Activated CD4-positive, CD25-positive, alpha-beta regulatory T cell treated with anti-CD3 and anti-CD28 coated beads, Interleukin-2, amount 50 U/mL, for 16 hours (primary cell): ENCODE results near the gene RBM24.

Source experiments
- DNase-seq: peaks from one replicate; pipeline ENCODE4 v3.0.0-alpha.2; 2020; ENCODE audit warnings: low read depth, low spot score

Gene RBM24

DNA sequence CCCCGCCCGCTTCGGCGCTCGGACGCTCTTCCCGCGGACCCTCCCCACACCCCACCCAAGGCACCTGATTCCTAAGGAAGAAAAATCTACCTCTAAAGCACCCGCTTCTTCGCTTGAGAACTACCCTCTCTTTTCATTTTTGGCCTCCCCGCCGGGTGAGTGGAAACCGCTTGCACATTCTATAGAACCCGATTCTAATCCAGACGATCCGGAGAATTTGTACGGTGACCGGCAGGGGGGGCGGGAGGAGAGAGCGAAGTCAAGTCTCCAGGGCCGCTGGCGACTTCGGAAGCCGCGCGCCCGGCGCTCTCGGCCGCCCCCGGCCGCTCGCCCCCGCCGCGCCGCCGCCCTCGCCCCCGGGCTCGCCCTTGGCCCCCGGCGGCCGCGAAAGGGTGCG lies at the start of gene RBM24:
TSS of gene RBM24 (plus strand) at position 262 of the 397 bp plus-strand sequence. CDS start 221 bp downstream, outside the sequence.
- no peak for DNase-seq

DNA sequence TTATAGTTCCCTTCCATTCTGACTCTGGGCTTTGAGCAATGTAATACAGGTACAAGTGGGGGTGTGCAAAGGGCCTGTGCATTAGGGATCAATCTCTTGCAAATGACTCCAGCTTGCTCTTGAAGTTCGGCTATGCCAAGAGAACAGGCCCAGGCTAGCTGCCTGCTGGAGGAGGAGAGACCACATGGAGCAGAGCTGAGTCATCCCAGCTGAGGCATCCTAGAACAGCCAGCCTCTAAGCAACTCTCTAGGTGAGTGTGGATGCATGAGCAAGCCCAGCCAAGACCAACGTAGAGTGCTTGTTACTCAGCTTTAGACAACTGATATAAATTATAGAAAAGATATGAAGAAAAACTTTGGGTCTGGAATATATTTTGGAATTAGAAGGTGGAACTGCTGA lies 47.6 kb upstream of the RBM24 start:
- no peak for DNase-seq

DNA sequence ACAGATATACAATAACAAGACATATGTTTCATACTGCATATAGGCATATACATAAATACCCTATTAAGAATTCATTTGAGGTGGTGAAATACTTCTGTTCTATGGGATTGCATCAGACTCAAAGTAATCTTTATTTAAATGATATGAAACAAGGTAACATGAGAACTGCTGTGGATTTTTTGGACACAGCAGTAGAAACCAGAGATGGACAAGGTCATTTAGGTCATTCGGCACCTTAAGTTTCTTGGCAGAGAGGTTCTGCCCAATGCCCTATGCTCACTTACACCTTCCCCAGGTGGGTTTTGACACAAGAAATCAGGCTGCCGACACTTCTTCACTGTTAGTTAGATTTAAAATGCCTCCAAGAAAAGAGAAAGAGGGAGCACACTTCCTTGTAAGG lies 43.9 kb upstream of the RBM24 start:
- no peak for DNase-seq

GRCh38 chr6:17239260-17239659 lies 41.9 kb upstream of the RBM24 start:
- no peak for DNase-seq

DNA sequence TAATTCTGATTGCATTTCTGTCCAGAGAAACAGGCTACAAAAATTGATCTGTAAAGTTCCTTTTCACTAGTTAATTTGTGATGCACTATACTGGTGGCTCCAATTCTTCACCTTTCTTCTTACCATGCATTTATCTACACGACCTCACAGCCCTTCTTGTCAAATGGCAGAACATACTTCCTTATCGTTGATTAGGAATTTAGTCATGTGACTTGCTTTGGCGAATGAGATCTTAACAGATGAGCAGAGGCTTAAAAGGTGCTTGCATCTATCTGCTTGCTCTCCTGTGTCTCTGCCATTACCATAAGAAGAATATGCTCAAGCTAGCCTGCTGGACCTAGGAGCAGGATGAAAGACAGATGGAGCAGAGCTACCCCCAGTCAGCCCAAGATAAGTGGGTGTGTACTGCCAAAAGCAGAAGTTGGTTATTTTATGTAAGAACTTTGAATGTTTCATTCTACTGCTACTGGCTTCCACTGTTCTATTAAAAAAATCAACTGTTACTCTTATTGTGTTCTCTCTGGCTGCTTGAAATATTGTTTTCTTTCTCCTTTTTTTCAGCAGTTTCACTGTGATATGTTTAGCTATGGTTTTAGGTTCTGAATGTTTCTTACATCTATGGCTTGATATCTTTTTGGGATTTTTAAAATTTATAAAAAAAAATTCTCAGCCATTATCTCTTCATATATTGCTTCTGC lies 40.2 kb upstream of the RBM24 start:
- no peak for DNase-seq

DNA sequence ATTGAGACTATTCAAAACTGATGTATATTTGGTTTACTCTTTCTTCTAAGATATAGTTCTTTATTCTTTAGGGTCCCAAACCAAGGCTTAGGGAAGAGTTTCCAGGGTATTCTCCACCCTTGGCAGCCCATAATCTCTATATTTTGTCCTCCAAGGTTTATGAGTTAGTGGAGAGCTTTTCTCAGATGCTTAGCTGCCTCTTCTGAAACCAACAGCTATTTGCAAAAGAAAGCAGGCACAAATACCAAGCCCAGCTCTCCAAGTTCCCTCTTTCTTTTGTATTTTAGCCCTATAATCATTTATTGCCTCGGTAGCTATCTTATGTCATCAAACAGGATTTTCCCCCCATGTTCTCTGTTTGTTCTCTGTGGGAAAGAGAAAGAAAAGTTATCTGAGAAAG lies 39.1 kb upstream of the RBM24 start:
- no peak for DNase-seq

DNA sequence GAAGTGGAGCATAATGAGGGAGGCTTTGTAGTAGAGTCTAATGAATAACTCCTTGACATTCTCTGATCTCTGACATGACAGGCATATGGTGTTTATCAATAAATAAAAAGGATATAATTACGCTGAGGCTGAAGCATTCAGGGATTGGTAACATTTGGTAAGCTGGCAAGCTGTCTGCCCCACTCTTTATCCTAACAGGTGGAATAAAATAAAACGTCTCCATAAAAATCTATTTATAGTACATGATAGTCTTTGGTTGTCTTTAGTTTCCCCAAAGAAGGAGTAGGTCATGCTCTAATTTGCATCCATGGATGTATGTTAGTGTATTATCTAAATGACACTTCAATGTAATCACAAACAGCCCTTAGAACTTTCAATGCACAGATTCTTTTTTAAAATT lies 30.9 kb upstream of the RBM24 start:
- no peak for DNase-seq

- no peak for DNase-seq
Observed at GRCh38 chr6:17251953-17252352, 29.2 kb upstream of the RBM24 start.

DNA sequence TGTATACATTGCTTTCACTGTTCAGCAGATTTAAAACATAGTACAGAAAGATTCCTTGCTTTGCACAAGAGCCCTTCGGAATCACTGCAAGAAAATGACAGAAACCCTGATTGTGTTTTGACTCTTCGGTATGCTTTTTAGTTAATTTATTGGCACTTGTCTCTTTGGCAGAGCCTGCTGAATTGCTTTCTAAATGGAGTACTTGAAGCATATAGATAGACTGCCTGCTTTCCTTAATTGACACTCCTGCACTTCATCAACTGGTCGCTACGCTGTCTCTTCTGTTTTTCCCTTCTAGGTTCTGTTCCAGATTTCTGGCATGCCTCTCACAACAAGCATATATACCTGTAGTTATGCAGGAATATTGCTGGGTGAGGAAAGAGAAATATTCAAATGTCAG lies 22.4 kb upstream of the RBM24 start:
- no peak for DNase-seq

DNA sequence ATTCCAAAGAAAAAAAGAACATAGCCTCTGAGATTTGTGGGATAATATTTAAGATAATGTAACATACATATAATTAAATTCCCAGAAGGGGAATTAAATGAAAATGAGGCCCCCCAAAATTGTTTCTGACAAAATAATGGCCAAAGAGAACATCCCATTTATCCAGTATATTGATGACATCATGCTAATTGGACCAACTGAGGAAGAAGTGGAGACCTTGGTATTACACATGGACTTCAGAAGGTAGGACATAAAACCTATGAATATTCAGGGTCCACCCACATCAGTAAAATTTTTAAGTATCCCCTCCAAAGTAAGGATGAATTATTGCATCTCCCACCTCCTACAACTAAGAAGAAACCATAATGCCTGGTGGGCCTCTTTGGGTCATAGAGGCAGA lies 15.6 kb upstream of the RBM24 start:
- DNase-seq = no peak

DNA sequence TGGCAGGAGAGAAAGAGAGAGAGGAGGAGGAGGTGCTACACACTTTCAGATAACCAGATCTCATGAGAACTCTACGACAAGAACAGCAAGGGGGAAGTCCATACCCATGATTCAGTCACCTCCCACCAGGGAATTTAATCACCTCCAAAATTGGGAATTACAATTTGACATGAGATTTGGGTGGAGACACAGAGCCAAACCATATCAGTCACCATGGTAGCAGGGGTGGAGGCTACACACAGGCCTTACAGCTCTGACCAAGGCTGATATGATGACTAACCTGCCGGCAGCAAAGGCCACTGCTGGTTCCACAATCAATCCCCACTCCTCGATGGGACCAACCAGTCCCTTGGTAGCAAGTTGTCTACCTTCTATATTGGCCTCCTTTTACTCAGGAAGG lies 13.6 kb upstream of the RBM24 start:
- no peak for DNase-seq

DNA sequence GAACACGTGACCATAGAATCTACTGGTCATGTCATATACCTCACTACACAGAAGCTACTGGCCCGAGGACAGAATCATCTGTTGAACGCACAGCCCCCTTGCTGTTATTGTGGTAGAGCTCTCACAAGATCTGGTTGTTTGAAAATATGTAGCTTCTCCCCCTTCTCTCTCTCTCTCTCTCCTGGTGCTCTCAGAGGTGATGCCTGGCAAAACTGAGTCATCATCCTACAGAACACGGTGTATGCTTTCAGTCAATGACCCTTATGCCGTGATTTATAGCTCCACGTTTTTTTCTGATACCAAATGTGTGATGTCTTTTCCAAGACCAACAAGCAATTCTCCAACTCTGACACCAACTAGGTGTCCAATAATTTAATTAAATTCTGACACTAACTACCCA lies 13.0 kb upstream of the RBM24 start:
- DNase-seq = no peak

DNA sequence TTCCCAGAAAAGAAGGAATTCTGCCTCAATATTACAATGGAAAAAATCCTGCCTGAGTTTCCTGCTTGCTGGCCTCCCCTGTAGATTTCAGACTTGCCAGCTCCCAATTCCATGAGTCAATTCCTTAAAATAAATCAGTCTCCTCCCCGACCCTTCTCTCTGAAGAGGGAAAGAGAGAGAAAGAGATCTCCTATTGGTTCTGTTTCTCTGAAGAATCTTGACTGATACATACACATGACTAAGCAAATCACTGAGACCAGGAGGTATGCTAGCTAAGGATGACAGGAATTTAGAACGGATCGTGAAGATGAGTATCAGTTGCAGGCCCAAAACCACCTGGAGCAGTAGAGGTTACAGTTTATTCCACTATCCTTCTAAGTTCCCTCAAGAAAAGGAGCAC lies 11.3 kb upstream of the RBM24 start:
- no peak for DNase-seq

GRCh38 chr6:17271628-17272027 lies 9.5 kb upstream of the RBM24 start:
- DNase-seq = no peak

DNA sequence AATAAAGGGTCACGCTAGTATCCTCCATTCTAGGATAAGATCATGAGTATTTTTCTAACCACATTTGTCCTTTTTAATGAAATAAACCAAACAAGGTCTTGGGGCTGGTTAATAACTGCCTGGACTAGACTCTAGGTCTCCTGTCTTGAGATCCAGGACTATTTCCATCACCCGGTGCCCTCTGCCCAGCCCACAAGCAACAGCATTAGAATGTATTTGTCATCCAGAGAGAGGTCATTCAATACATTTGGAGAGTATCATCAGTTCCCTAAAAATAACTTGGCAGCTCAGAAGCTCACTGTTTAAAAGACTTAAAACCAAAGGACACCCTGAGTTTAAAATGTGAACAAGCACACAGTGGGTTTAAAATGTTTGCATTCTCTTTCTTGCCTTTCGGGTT lies 4.4 kb upstream of the RBM24 start:
- no peak for DNase-seq

GRCh38 chr6:17277256-17277655 lies 3.9 kb upstream of the RBM24 start:
- no peak for DNase-seq

DNA sequence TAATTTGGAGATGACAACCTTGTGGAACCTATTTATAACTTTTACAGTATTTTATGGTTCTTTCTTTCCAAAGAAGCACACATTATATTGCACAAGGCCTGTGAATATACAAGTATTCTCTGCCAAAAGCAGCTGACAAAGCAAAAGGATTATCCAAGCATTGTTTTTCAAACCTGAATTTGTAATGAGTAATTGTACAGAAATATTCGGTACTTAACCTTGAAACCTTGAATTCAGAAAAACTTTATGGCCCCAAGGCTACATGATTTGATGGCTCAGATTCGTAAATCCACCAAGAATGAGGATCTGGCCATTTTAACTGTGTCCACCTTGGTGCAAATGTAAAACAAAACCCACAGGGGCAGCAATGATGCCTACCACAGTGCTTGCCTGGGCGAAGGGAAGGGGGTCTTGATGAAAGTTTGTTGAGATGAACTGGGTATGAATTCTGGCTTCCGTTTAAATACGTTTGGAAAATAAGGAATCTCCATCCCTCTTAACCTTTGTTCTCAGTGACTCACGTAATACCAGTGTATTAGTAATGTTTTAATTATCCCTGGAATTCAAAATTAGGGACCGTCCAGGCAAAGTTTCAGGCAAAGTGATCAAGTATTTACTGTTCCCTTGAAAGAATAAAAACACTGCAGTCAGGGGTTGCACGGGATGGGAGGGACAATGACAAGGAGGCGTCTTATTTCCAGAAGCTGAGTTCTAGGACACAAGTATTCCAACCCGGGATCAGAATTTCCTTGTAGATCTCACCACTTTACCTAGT lies 2.7 kb upstream of the RBM24 start:
- DNase-seq = no peak

DNA sequence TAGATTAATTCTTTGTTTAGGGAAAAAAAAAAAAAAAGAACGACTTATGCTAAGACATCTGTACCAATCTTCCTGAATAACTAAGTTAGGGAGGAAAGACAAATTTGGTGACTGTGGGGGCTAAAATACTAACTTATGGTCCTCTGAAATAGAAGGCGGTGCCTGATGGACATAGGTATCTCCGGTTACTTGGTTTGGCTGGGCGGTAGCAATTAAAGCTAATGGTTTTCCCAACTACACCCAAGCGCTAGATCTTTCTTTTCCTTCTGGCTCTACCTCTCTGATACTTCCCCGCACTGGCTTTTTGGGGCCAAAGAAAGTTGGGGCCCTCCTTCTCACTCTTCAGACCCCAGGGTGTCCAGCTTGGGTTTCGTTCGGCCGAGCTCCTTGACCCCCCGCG lies 1.0 kb upstream of the RBM24 start:
- DNase-seq = no peak

DNA sequence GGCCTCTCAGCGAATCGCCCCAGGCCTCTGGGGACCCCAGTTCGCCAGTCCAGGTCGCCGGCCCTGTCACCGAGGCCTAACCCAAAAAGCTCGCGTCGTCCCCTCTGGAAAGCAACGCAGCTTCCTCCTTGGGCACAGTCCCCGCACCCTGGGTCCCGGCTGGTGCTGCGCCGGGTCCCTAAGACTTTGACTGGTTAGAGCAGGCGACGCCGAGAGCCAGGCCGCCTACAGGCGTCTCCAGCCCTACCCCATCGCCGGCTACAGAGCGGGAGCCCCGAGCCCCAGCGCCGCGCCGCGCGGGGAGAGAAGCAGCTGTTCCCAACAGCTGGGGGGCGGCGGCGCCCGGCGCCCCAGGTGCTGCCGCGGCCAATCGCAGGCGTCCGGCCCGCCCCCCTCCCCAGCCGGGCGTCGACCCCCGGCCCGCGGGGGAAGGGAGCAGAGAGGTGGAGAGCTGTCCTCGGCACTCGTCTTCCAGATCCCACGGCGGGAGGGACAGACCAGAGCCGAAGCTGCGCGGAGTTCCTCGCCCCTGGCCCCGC lies 540 bp upstream of the RBM24 start:
- no peak for DNase-seq

DNA sequence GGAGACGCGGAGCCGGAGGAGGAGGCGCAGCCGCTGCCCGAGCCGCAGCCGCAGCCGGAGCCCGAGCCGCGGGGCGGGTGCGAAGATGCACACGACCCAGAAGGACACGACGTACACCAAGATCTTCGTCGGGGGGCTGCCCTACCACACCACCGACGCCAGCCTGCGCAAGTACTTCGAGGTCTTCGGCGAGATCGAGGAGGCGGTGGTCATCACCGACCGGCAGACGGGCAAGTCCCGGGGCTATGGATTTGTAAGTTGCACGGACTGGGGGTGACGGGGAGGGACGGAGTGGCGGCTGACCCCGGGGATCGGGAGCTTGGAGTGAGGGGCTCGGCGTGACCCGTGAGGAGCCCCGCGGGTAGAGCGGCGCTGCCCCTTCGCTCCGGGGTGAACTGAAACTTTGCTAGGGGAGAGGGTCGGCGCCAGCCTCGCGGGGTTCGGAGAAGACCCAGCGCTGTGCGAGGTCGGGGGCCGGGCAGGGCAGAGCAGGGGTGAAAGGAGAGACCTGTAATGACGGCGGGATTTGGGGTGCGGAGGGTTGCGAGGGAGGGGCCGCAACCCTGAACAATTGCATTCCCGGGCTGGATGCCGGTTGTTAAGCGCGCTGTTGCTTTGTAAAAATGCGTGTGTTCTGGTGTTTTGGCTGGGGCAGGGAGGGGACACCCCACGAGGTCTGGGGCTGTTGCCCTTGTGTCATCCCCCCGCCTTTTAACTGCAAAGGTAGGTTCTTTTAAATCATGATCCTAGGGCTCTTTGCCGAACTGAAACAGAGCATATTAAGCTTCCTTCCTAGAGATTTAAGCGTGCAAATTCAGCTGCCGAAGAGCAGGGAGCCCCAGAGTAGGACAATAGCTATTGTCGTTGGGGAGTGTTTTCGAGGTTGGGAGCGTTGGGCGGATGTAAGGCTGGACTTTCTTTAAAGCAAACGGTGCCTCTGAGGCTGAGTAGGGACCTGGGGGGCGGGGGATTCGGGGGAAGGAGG lies 628 bp downstream of the RBM24 start:
- DNase-seq = no peak

DNA sequence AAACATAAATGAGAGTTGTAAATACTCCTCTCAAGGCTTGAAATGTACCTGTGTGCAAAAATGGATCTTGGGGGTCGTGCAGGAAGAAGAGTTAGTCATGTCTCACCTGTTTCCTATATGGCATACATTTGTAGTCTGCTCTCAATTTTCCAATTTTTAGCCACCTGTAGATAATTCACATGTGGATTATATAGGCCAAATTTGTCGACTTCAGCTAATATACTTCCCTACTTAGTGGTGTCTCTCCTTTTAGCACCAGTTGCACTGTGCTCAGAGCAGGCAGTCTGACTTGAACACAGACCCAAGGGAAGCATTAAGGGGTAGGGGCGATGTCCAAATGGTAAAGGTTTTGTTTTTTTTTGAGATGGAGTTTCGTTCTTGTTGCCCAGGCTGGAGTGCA lies 1.9 kb downstream of the RBM24 start:
- DNase-seq = no peak

- no peak for DNase-seq
Observed at GRCh38 chr6:17289630-17290061, 8.5 kb downstream of the RBM24 start.
